Common myeloid progenitor, CD34-positive (primary cell): ENCODE data around the gene NELL1.

ENCODE experiments used
- CTCF ChIA-PET: fragments of 350-600 bp; sonication (Branson Sonifier 250); formaldehyde crosslinking; loops from one replicate; lab custom pipeline; 2021; ENCODE audit warnings: antibody characterized with exemption; lab: Charles Lee
- POLR2A ChIA-PET: fragments of 350-600 bp; sonication (Branson Sonifier 250); formaldehyde crosslinking; loops from one replicate; lab custom pipeline; 2021; ENCODE audit warnings: antibody characterized with exemption; lab: Charles Lee
- DNase-seq, 3 donors: peaks; one replicate each; pipeline versions ENCODE4 v3.0.0 to v3.0.0-alpha.2; 2013
- H3K27ac ChIP-seq, 2 experiments: 1 replicate in 1 of 2; 2 replicates in 1 of 2; pipeline ENCODE4 v1.7.0; 2013; ENCODE audit warnings: inconsistent platforms in 2 of 2, low read length in 2 of 2, mild to moderate bottlenecking in 2 of 2, low read depth in 1 of 2, moderate library complexity in 1 of 2; ENCODE audit not compliant: severe bottlenecking in 2 of 2, insufficient read depth in 1 of 2, poor library complexity in 1 of 2
- H3K27me3 ChIP-seq, 5 experiments: replicated peaks in 2 of 5; 1 replicate in 3 of 5; 2 replicates in 2 of 5; pipeline versions ENCODE4 v1.6.1 to v1.7.0; 2013; ENCODE audit warnings: low read length in 4 of 5, mild to moderate bottlenecking in 2 of 5, moderate library complexity in 2 of 5, inconsistent platforms in 1 of 5; ENCODE audit not compliant: insufficient read depth in 5 of 5, control insufficient read depth in 4 of 5
- H3K36me3 ChIP-seq, 4 experiments: 1 replicate in 2 of 4; 2 replicates in 2 of 4; pipeline versions ENCODE4 v1.6.1 to v1.7.0; 2013; ENCODE audit warnings: low read length in 3 of 4, control low read depth in 1 of 4, mild to moderate bottlenecking in 1 of 4; ENCODE audit not compliant: control insufficient read depth in 4 of 4, insufficient read depth in 4 of 4
- H3K4me1 ChIP-seq, 4 experiments: 1 replicate in 3 of 4; 2 replicates in 1 of 4; pipeline versions ENCODE4 v1.6.1 to v1.7.1; 2013; ENCODE audit warnings: low read length in 3 of 4, mild to moderate bottlenecking in 3 of 4, control low read depth in 1 of 4, inconsistent platforms in 1 of 4, moderate library complexity in 1 of 4; ENCODE audit not compliant: control insufficient read depth in 4 of 4, insufficient read depth in 4 of 4; ENCODE audit errors: control extremely low read depth in 1 of 4
- H3K4me3 ChIP-seq, 7 experiments: 1 replicate in 4 of 7; 2 replicates in 3 of 7; pipeline versions ENCODE4 v1.5.1 to v1.7.0; 2013; ENCODE audit warnings: mild to moderate bottlenecking in 7 of 7, low read length in 6 of 7, moderate library complexity in 6 of 7, inconsistent platforms in 2 of 7, low read depth in 2 of 7, control low read depth in 1 of 7; ENCODE audit not compliant: insufficient read depth in 4 of 7, control insufficient read depth in 1 of 7; ENCODE audit errors: extremely low read depth in 1 of 7
- H3K9me3 ChIP-seq, 5 experiments: 1 replicate in 4 of 5; 2 replicates in 1 of 5; pipeline versions ENCODE4 v1.6.1 to v1.7.1; 2013; ENCODE audit warnings: low read length in 4 of 5, mild to moderate bottlenecking in 2 of 5, inconsistent platforms in 1 of 5, low read depth in 1 of 5, moderate library complexity in 1 of 5; ENCODE audit not compliant: control insufficient read depth in 4 of 5, insufficient read depth in 2 of 5; ENCODE audit errors: control extremely low read depth in 1 of 5
- WGBS: methylation state at CpG from one replicate; pipeline ENCODE4 v1.1.5; 2013; ENCODE audit not compliant: insufficient coverage; 5-methylcytosine and 5-hydroxymethylcytosine counted together

The NELL1 gene

DNA sequence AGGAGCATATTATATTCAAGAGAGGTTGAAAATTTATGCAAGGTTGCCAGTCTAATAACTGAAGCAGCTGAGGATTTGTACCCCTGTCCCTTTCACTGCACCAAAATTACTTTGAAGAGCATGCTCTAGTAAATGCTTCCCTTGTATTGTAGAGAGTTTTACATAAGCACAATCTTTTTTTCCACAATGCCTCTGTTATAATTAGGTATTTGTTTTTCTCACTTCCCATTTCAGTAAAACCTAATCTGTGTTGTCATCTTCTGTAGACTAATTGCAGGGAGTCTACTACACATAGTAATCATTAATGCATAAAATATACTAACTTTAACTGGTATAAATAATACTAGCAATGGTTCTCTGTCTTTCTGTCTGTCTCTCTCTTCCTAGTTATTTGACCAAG lies 805.1 kb downstream of the NELL1 start:
- H3K27ac ChIP-seq = no peak overlapping the region
- DNase-seq = no peak
- peaks cover 0 to 3% (median 0%) of the 10 kb centered on the region in 5 experiments for H3K9me3 ChIP-seq
- no peak overlapping the region for H3K4me3 ChIP-seq
- CTCF ChIA-PET = interaction anchor here (3.5 kb wide), 1 partner anchor 9 kb away, joined by 12 read pairs; no protein-coding TSS in a partner anchor
- POLR2A ChIA-PET = no interaction called here
- H3K4me1 ChIP-seq = no peaks in the 10 kb centered on the region
- no peaks in the 10 kb centered on the region for H3K36me3 ChIP-seq
- H3K27me3 ChIP-seq = no peaks in the 10 kb centered on the region

DNA sequence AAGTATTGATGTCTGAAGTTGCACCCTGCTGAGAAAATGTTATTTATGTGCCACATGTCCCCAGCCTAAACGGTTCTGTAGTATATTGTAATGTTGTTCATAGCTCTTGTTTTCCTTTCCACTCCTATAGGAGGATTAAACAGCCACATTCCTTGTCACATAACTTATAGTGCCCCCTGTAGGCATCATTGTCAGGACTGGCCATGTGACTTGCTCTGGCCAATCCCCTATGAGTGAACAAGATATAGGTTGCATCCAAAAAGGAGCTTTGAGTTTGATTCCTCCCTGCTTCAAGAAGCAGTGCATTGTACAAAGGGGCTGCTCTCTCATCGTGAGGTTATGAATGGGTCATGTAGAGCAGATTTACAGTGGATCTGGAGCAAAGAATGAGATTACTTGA lies 805.9 kb downstream of the NELL1 start:
- H3K36me3 ChIP-seq = no peaks in the 10 kb centered on the region
- H3K4me3 ChIP-seq = no peak overlapping the region
- no peaks in the 10 kb centered on the region for H3K27me3 ChIP-seq
- peaks cover 0 to 3% (median 0%) of the 10 kb centered on the region in 5 experiments for H3K9me3 ChIP-seq
- H3K4me1 ChIP-seq = no peaks in the 10 kb centered on the region
- ChIA-PET CTCF (interaction anchor here (0.6 to 3.5 kb wide), 2 partner anchors 10 to 20 kb away, joined by 3 to 12 read pairs; no protein-coding TSS in a partner anchor), POLR2A (no interaction called here)
- H3K27ac ChIP-seq = no peak overlapping the region
- WGBS = 100% methylated on average over 1 of the region's 2 CpGs
- no peak for DNase-seq

DNA sequence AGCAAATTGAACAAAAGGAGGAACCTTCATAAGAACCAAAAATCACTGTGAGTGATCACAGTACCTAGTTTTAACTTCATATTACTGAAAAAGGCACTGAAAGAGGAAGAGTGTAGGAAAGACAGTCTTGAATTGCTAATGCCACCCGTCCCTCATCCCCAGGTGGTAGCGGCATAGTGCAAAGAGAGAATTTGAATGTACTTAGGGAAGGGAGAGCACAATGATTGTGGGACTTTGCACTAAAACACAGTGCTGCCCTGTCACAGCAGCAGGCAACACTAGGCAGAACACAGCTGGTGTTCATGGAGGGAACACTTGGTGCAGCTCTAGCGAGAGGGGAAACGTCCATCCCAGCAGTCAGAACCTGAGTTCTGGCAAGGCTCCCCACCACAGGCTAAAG lies 807.2 kb downstream of the NELL1 start:
- Histone ChIP-seq H3K27ac (no peak overlapping the region), H3K27me3 (no peaks in the 10 kb centered on the region), H3K4me1 (no peaks in the 10 kb centered on the region), H3K36me3 (no peaks in the 10 kb centered on the region), H3K9me3 (peaks cover 0 to 3% (median 0%) of the 10 kb centered on the region in 5 experiments), H3K4me3 (no peak overlapping the region)
- 94% methylated on average over 4 of the region's 4 CpGs for WGBS
- POLR2A ChIA-PET = no interaction called here
- CTCF ChIA-PET = interaction anchor here (3.5 kb wide), 1 partner anchor 11 kb away, joined by 12 read pairs; no protein-coding TSS in a partner anchor
- DNase-seq = no peak

DNA sequence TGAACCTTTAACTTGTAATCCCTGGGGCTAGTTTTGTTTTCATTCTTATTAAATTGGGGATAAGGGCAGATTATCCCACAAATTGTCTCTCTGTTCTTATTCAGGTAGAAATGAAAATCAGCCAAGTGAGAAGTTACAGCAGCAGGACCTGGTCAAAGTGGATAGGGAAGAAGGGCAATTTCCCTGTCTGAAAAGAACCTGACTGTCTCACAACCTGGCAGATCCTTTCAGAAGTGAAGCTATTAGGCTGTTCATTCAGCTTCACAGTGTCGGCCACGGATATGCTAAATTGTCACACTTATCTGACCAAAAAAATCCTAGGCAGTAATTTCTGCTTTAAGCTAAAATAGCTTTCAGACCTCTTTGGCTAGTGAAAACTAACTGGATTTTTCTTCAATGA lies 810.9 kb downstream of the NELL1 start:
- CTCF ChIA-PET = interaction anchor here (1.6 kb wide), 1 partner anchor 32 kb away, joined by 5 read pairs; no protein-coding TSS in a partner anchor

DNA sequence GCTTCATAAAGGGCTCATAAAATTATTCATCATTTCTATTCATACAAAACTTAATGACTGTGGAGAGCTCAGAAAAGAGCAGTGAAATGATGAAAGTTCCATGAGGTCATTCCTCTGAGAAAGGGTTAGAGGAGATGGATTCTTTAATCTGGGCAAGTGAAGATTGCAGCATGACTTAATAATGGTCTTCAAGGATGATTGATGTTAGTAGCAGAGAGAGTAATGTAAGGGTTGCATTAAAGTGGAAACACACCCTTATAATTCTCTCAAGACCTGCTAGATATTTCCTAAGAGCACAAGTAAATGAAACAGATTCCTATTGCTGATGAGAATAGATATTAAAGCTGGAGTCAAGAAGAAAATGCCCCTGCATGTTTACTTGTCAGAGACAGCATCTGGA lies 811.9 kb downstream of the NELL1 start:
- ChIA-PET POLR2A (no interaction called here), CTCF (no interaction called here)
- Histone ChIP-seq H3K4me3 (no peak overlapping the region), H3K27me3 (no peaks in the 10 kb centered on the region), H3K9me3 (peaks cover 0 to 3% (median 0%) of the 10 kb centered on the region in 5 experiments), H3K4me1 (no peaks in the 10 kb centered on the region), H3K36me3 (no peaks in the 10 kb centered on the region), H3K27ac (no peak overlapping the region)
- DNase-seq = no peak

More for the DNA sequence above, 810.9 kb downstream of the NELL1 start:
- POLR2A ChIA-PET = no interaction called here
- no peaks in the 10 kb centered on the region for H3K4me1 ChIP-seq
- H3K9me3 ChIP-seq = peaks cover 0 to 3% (median 0%) of the 10 kb centered on the region in 5 experiments
- H3K36me3 ChIP-seq = no peaks in the 10 kb centered on the region
- H3K4me3 ChIP-seq = no peak overlapping the region
- H3K27ac ChIP-seq = no peak overlapping the region
- H3K27me3 ChIP-seq = no peaks in the 10 kb centered on the region
- WGBS = no CpG with 5 or more reads among the region's 2 CpGs
- no peak for DNase-seq

DNA sequence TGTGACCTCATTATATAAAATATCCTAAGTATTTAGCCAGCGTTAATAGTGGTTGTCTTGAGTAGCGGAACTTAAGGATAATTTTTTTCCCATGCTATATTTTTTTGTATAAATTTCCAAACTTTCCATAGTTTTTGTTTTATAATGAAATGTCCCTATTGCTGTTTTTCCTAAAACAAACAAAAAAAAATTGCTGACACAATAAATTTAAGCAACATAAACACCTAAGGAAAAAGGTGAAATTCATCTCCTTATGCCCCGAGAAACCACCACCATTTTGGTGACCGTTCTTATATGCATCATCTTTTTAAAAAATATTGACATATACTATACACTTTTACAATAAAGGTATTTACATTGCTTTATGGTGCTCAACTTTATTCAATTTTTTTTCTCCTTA lies 814.7 kb downstream of the NELL1 start:
- ChIA-PET CTCF (no interaction called here), POLR2A (no interaction called here)
- Histone ChIP-seq H3K27me3 (no peaks in the 10 kb centered on the region), H3K4me1 (peaks cover 0 to 4% (median 0%) of the 10 kb centered on the region in 4 experiments), H3K4me3 (no peak overlapping the region), H3K36me3 (no peaks in the 10 kb centered on the region), H3K27ac (no peak overlapping the region), H3K9me3 (no peaks in the 10 kb centered on the region)
- WGBS = no CpG with 5 or more reads among the region's 4 CpGs
- DNase-seq = no peak

DNA sequence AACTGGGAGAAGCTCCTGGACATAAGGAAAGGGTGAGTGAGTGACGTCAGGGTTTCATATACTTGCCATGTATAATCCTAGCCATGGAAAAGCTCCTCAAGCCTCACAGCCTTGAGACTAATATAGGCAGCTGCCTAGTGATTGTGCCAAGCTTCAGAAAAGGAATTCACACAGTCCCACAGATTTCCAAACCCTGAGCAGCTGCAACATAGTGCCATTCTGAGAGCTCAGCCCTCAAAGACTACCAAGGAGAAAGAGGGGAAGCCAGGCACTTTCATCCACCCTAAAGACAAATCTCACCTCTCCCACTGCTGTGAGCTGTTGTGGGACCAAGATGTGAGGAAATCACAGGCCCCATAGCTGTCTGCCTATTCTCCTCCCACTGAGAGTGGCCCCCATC lies 815.6 kb downstream of the NELL1 start:
- Histone ChIP-seq H3K4me3 (no peak overlapping the region), H3K36me3 (no peaks in the 10 kb centered on the region), H3K9me3 (no peaks in the 10 kb centered on the region), H3K4me1 (peaks cover 0 to 8% (median 2%) of the 10 kb centered on the region in 4 experiments), H3K27ac (no peak overlapping the region), H3K27me3 (no peaks in the 10 kb centered on the region)
- 91% methylated on average over 1 of the region's 1 CpG for WGBS
- ChIA-PET CTCF (no interaction called here), POLR2A (no interaction called here)
- DNase-seq = no peak
